ENCODE measurements around the gene RETREG1. TPM values are rescaled to one million over a fixed set of nuclear protein-coding genes. Genes with fewer than 3 reads are reported as not detected.

RETREG1 gene
- total RNA-seq, 1 experiment from 2014 or later: 5.1 TPM

DNA sequence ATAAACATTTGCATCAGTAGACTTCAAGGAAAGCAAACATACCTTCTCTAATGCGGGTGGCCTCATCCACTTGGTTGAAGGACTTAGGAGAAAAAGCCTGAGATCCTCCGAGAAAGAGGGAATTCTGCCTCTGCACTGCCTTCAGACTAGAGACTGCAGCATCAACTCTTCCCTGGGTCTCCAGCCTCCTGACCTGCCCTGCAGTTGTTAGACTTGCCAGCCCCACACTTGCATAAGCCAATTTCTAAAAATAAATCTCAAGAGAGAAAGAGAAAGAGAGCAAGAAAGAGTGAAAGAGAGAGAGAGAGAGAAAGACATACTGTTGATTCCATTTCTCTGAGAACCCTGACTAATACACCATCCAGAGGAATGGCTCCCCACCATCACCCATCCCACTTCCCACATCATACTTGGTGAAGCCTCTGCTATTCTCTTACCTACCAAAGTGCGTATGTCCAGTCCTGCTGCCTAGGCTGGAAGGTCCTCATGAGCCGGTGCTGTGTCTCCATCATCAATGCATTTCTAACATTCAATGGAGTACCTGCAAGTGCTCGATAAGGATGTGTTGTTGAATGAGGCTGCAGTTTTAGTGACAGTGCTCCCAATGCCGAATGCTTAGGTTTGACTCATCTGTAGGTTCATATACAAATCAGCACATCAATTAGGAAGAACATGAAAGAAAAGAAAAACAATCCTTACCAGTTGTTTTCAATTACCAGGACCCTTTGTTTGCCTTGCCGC, 186.3 kb downstream of the RETREG1 start:
- CTCF ChIA-PET: no interaction called here
- BruUV-seq (replicated peaks): no TSS peak

GRCh38 chr5:16428359-16428758, 188.4 kb downstream of the RETREG1 start:
- DNase-seq (ENCODE audit: low spot score): no peak
- intact Hi-C loops (cut with micrococcal nuclease; ENCODE audit: unreplicated experiment): no loop called here
- ChIA-PET CTCF (no interaction called here), POLR2A (ENCODE audit: low non-redundant PET) (no interaction called here)
- peaks cover 5% of the 10 kb centered on the region for H3K4me1 ChIP-seq (ENCODE audit: insufficient read depth, low read length, poor library complexity, severe bottlenecking)
- no TSS peak for BruUV-seq (replicated peaks)
- no peaks in the 10 kb centered on the region for H3K9me3 ChIP-seq (ENCODE audit: low read depth, low read length, poor library complexity, severe bottlenecking)
- peaks cover 36% of the 10 kb centered on the region for H3K27me3 ChIP-seq (replicated peaks; ENCODE audit: insufficient read depth, low read depth, low read length, poor library complexity)
- no peak overlapping the region for H3K27ac ChIP-seq (ENCODE audit: low read depth, low read length, poor library complexity, severe bottlenecking)
- no peak overlapping the region for H3K4me3 ChIP-seq (ENCODE audit: low read depth, low read length, poor library complexity, severe bottlenecking)
- no peaks in the 10 kb centered on the region for H3K36me3 ChIP-seq (ENCODE audit: insufficient read depth, low read length, poor library complexity, severe bottlenecking)
- TF ChIP-seq CTCF (conservative IDR thresholded peaks at IDR 0.05; ENCODE audit: low read depth, low read length) (no peak), EZH2 (IDR thresholded peaks at IDR 0.05; ENCODE audit: borderline replicate concordance, low read depth, low read length, poor library complexity, severe bottlenecking) (no peak)

More for the DNA sequence above, 186.3 kb downstream of the RETREG1 start:
- Histone ChIP-seq H3K9me3 (ENCODE audit: low read depth, low read length, poor library complexity, severe bottlenecking) (no peaks in the 10 kb centered on the region), H3K4me1 (ENCODE audit: insufficient read depth, low read length, poor library complexity, severe bottlenecking) (peaks cover 5% of the 10 kb centered on the region), H3K27ac (ENCODE audit: low read depth, low read length, poor library complexity, severe bottlenecking) (no peak overlapping the region), H3K36me3 (ENCODE audit: insufficient read depth, low read length, poor library complexity, severe bottlenecking) (no peaks in the 10 kb centered on the region), H3K4me3 (ENCODE audit: low read depth, low read length, poor library complexity, severe bottlenecking) (no peak overlapping the region), H3K27me3 (replicated peaks; ENCODE audit: insufficient read depth, low read depth, low read length, poor library complexity) (peaks cover 42% of the 10 kb centered on the region)
- intact Hi-C loops (cut with micrococcal nuclease; ENCODE audit: unreplicated experiment): no loop called here
- DNase-seq (ENCODE audit: low spot score): no peak
- TF ChIP-seq EZH2 (IDR thresholded peaks at IDR 0.05; ENCODE audit: borderline replicate concordance, low read depth, low read length, poor library complexity, severe bottlenecking) (no peak), CTCF (conservative IDR thresholded peaks at IDR 0.05; ENCODE audit: low read depth, low read length) (no peak)
- POLR2A ChIA-PET (ENCODE audit: low non-redundant PET): no interaction called here

GRCh38 chr5:16427587-16427986, 189.2 kb downstream of the RETREG1 start:
- POLR2A ChIA-PET (ENCODE audit: low non-redundant PET): no interaction called here
- intact Hi-C loops (cut with micrococcal nuclease; ENCODE audit: unreplicated experiment): no loop called here
- TF ChIP-seq EZH2 (IDR thresholded peaks at IDR 0.05; ENCODE audit: borderline replicate concordance, low read depth, low read length, poor library complexity, severe bottlenecking) (no peak), CTCF (conservative IDR thresholded peaks at IDR 0.05; ENCODE audit: low read depth, low read length) (no peak)
- peak; percentile 9 for DNase-seq (ENCODE audit: low spot score)
- CTCF ChIA-PET: no interaction called here
- H3K9me3 ChIP-seq (ENCODE audit: low read depth, low read length, poor library complexity, severe bottlenecking): no peaks in the 10 kb centered on the region
- no peak overlapping the region for H3K27ac ChIP-seq (ENCODE audit: low read depth, low read length, poor library complexity, severe bottlenecking)
- no TSS peak for BruUV-seq (replicated peaks)
- H3K4me3 ChIP-seq (ENCODE audit: low read depth, low read length, poor library complexity, severe bottlenecking): no peak overlapping the region
- H3K27me3 ChIP-seq (replicated peaks; ENCODE audit: insufficient read depth, low read depth, low read length, poor library complexity): peaks cover 28% of the 10 kb centered on the region
- no peaks in the 10 kb centered on the region for H3K36me3 ChIP-seq (ENCODE audit: insufficient read depth, low read length, poor library complexity, severe bottlenecking)
- H3K4me1 ChIP-seq (ENCODE audit: insufficient read depth, low read length, poor library complexity, severe bottlenecking): peaks cover 5% of the 10 kb centered on the region

Other genes with a start within 250 kb of the RETREG1 start
- 31.3 and 36.0 TPM in 2 replicates for gene ZNF622, start 151.2 kb downstream of the RETREG1 start, total RNA-seq (2021)